ENCODE data around the gene GLIS1. TPM values are rescaled to one million over a fixed set of nuclear protein-coding genes. Genes with fewer than 3 reads are reported as not detected.

GLIS1 gene
- total RNA-seq, 1 experiment from 2014 or later, result 0.28 TPM

DNA sequence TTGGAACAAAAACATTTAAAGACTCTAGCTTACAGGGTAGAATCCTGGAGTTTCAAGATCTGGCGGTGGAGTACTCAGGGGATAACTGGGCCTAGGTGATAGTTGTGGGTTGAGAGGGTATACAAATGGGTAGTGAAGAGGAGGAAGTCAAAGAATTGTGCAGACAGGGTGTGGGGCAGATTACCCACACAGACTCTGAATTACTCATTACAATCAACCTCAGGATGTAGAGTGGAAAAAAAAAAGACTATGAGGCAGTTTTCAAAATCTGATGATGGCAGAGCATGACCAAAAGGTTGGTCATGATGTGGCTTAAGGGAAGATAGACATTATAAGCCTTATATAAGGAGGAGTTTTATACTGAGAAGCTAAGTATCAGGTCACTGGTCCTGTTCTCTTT is 44.1 kb upstream of the GLIS1 start:
- no peaks in the 10 kb centered on the region for H3K79me1 ChIP-seq (ENCODE audit: insufficient read depth, low read depth, low read length, poor library complexity, severe bottlenecking)
- Mint-ChIP-seq H3K27ac (no peak overlapping the region), H3K27me3 (ENCODE audit: low read depth) (no peaks in the 10 kb centered on the region), H3K36me3 (ENCODE audit: insufficient read depth in 1 of 3, low read depth in 3 of 3) (peaks cover 24 to 72% (median 55%) of the 10 kb centered on the region in 3 experiments; a peak in 6 of 7 replicates), H3K4me3 (no peak overlapping the region), H3K4me1 (no peaks in the 10 kb centered on the region), H3K9me3 (no peaks in the 10 kb centered on the region)
- no peak overlapping the region for H2AFZ ChIP-seq (ENCODE audit: low read length)
- H3K23me2 ChIP-seq (ENCODE audit: insufficient read length, low read depth, low read length, poor library complexity, severe bottlenecking), result no peaks in the 10 kb centered on the region
- H3K18ac ChIP-seq (ENCODE audit: insufficient read length, low read depth, low read length), result no peak overlapping the region
- no peaks in the 10 kb centered on the region for H3K79me2 ChIP-seq (ENCODE audit: insufficient read depth, low read length)
- no peak overlapping the region for H2BK20ac ChIP-seq (ENCODE audit: low read depth, low read length, poor library complexity, severe bottlenecking)
- H4K5ac ChIP-seq (ENCODE audit: insufficient read length, low read depth, low read length), result no peak overlapping the region
- H3K56ac ChIP-seq (ENCODE audit: insufficient read length, low read depth, low read length), result no peak overlapping the region
- no peak overlapping the region for H3K14ac ChIP-seq (ENCODE audit: insufficient read depth, low read length)
- no peak overlapping the region for H3K9ac ChIP-seq (ENCODE audit: extremely low read depth, insufficient read length, low read length)
- no peak overlapping the region for H4K91ac ChIP-seq (ENCODE audit: insufficient read length, low read depth, low read length)
- H3K4me1 ChIP-seq (ENCODE audit: insufficient read depth, low read length), result no peaks in the 10 kb centered on the region
- TF ChIP-seq, protein P1, sequence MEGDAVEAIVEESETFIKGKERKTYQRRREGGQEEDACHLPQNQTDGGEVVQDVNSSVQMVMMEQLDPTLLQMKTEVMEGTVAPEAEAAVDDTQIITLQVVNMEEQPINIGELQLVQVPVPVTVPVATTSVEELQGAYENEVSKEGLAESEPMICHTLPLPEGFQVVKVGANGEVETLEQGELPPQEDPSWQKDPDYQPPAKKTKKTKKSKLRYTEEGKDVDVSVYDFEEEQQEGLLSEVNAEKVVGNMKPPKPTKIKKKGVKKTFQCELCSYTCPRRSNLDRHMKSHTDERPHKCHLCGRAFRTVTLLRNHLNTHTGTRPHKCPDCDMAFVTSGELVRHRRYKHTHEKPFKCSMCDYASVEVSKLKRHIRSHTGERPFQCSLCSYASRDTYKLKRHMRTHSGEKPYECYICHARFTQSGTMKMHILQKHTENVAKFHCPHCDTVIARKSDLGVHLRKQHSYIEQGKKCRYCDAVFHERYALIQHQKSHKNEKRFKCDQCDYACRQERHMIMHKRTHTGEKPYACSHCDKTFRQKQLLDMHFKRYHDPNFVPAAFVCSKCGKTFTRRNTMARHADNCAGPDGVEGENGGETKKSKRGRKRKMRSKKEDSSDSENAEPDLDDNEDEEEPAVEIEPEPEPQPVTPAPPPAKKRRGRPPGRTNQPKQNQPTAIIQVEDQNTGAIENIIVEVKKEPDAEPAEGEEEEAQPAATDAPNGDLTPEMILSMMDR (conservative IDR thresholded peaks at IDR 0.05), result no peak
- H3K27me3 ChIP-seq (ENCODE audit: insufficient read depth, low read length), result no peaks in the 10 kb centered on the region
- no peak overlapping the region for H4K8ac ChIP-seq (replicated peaks; ENCODE audit: insufficient read length, low read depth, low read length)
- no peak overlapping the region for H2BK120ac ChIP-seq (ENCODE audit: low read depth, low read length, poor library complexity, severe bottlenecking)
- no peak overlapping the region for H2BK15ac ChIP-seq (ENCODE audit: low read depth, low read length)
- H2BK12ac ChIP-seq (ENCODE audit: insufficient read length, low read depth, low read length), result no peak overlapping the region
- H4K20me1 ChIP-seq (ENCODE audit: control insufficient read depth, insufficient read depth, insufficient read length), result no peaks in the 10 kb centered on the region
- no peak overlapping the region for H3K27ac ChIP-seq (ENCODE audit: insufficient read length, low read depth, low read length)
- no CpG with 5 or more reads among the region's 1 CpG for WGBS (ENCODE audit: extremely low coverage, insufficient read length, low lambda C conversion rate)
- no peak overlapping the region for H2BK5ac ChIP-seq (ENCODE audit: insufficient read length, low read length)
- no peaks in the 10 kb centered on the region for H3K9me3 ChIP-seq (ENCODE audit: control insufficient read depth, low read depth, low read length)
- no peak overlapping the region for H3K23ac ChIP-seq (ENCODE audit: insufficient read length, low read depth, low read length)
- no peak overlapping the region for H2AK5ac ChIP-seq (ENCODE audit: insufficient read length, low read length)
- no peak overlapping the region for H3T11ph ChIP-seq (ENCODE audit: low read length)
- H3K4me2 ChIP-seq (ENCODE audit: insufficient read depth, insufficient read length, low read length), result no peak overlapping the region
- H3K4ac ChIP-seq (ENCODE audit: low read depth, low read length), result no peak overlapping the region
- DNase-seq, result no peak
